ENCODE results near the gene PALD1. TPM values are rescaled to one million over a fixed set of nuclear protein-coding genes. Genes with fewer than 3 reads are reported as not detected.

The PALD1 gene
- total RNA-seq, 1 experiment from 2014 or later = 33.1 TPM

DNA sequence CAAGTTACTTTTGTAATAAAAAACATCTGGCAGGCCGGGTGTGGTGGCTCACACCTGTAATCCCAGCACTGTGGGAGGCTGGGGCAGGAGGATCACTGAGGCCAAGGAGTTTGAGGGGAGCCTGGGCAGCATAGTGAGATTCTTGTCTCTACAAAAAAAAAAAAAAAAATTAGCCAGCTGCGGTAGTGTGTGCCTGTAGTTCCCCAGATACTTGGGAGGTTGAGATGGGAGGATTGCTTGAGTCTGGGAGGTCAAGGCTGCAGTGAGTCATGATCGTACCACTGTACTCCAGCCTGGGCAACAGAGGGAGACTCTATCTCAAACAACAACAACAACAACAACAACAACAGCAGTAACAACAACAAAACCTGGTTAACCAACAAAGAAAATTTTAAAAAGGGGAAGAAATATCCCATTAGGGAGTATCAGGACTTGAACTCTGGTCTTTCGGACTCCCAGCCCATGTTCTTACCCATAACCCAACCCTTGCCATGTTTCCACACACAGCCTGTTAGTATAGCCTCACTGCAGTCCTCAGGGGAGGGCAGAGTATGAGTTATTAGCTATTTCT is 17.2 kb downstream of the PALD1 start:
- H4K20me1 ChIP-seq (ENCODE audit: insufficient read depth) = peaks cover 9% of the 10 kb centered on the region; the same call in 1 of the 2 replicates
- H3K79me2 ChIP-seq (ENCODE audit: insufficient read depth, low read length) = peaks cover 98% of the 10 kb centered on the region
- no peak overlapping the region for H3K4me3 ChIP-seq (replicated peaks in 1 of 2; ENCODE audit: low read depth in 1 of 2, low read length in 2 of 2)
- TF ChIP-seq ZNF274 (IDR thresholded peaks at IDR 0.05; ENCODE audit: low read depth, low read length) (no peak), REST (IDR thresholded peaks at IDR 0.05; ENCODE audit: low read depth) (no peak), CBX3 (IDR thresholded peaks at IDR 0.05; ENCODE audit: low read depth) (no peak), EZH2phosphoT487 (IDR thresholded peaks at IDR 0.05; ENCODE audit: borderline replicate concordance) (no peak), SIN3A (IDR thresholded peaks at IDR 0.05; ENCODE audit: low read depth) (no peak), SP1 (IDR thresholded peaks at IDR 0.05; ENCODE audit: low read depth) (no peak), SRF (IDR thresholded peaks at IDR 0.05; ENCODE audit: low read depth) (no peak), ZBTB33 (IDR thresholded peaks at IDR 0.05; ENCODE audit: extremely low read depth, insufficient replicate concordance, low read length) (no peak), ZFX (IDR thresholded peaks at IDR 0.05) (no peak), JUND (IDR thresholded peaks at IDR 0.05) (no peak), RAD21 (IDR thresholded peaks at IDR 0.05; ENCODE audit: low read depth) (no peak), EZH2 (IDR thresholded peaks at IDR 0.05) (no peak), MAX (IDR thresholded peaks at IDR 0.05) (no peak), TCF7L2 (IDR thresholded peaks at IDR 0.05; ENCODE audit: borderline replicate concordance, extremely low read depth, insufficient read depth, insufficient read length) (no peak), YY1 (IDR thresholded peaks at IDR 0.05; ENCODE audit: extremely low read depth, insufficient replicate concordance, low read depth, low read length) (no peak), FOSL1 (IDR thresholded peaks at IDR 0.05; ENCODE audit: low read depth) (no peak), EGR1 (IDR thresholded peaks at IDR 0.05; ENCODE audit: low read depth) (no peak)
- TF ChIP-seq, protein P1, sequence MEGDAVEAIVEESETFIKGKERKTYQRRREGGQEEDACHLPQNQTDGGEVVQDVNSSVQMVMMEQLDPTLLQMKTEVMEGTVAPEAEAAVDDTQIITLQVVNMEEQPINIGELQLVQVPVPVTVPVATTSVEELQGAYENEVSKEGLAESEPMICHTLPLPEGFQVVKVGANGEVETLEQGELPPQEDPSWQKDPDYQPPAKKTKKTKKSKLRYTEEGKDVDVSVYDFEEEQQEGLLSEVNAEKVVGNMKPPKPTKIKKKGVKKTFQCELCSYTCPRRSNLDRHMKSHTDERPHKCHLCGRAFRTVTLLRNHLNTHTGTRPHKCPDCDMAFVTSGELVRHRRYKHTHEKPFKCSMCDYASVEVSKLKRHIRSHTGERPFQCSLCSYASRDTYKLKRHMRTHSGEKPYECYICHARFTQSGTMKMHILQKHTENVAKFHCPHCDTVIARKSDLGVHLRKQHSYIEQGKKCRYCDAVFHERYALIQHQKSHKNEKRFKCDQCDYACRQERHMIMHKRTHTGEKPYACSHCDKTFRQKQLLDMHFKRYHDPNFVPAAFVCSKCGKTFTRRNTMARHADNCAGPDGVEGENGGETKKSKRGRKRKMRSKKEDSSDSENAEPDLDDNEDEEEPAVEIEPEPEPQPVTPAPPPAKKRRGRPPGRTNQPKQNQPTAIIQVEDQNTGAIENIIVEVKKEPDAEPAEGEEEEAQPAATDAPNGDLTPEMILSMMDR (IDR thresholded peaks at IDR 0.05 in 2 of 3, conservative IDR thresholded peaks at IDR 0.05 in 1 of 3; ENCODE audit: borderline replicate concordance in 1 of 3, insufficient read depth in 1 of 3, low read depth in 2 of 3, low read length in 2 of 3) = no peak
- TF ChIP-seq, protein P2, sequence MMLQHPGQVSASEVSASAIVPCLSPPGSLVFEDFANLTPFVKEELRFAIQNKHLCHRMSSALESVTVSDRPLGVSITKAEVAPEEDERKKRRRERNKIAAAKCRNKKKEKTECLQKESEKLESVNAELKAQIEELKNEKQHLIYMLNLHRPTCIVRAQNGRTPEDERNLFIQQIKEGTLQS (IDR thresholded peaks at IDR 0.05) = no peak
- no peak overlapping the region for H3K27ac ChIP-seq (ENCODE audit: low read depth, low read length)
- BruUV-seq (replicated peaks) = no TSS peak
- no peaks in the 10 kb centered on the region for H3K27me3 ChIP-seq (ENCODE audit: insufficient read depth, low read length)
- H3K9me3 ChIP-seq (ENCODE audit: control insufficient read depth in 1 of 2, insufficient read depth in 1 of 2, low read depth in 1 of 2, low read length in 2 of 2) = no peaks in the 10 kb centered on the region
- RAD21 ChIA-PET (ENCODE audit: low non-redundant PET in 1 of 2, low total read pairs in 2 of 2, uncharacterized antibody in 2 of 2, unreplicated experiment in 2 of 2) = no interaction called here
- POLR2A ChIA-PET = no interaction called here
- no peak for ATAC-seq
- H3K4me1 ChIP-seq (ENCODE audit: control insufficient read depth in 1 of 2, insufficient read depth in 2 of 2, low read length in 2 of 2) = peaks cover 0 to 8% of the 10 kb centered on the region in 2 experiments; a peak in 1 of 4 replicates
- no peak overlapping the region for H3K9ac ChIP-seq (ENCODE audit: low read length)
- no peaks in the 10 kb centered on the region; a peak in 1 of 4 replicates for H3K36me3 ChIP-seq (ENCODE audit: control insufficient read depth in 1 of 2, insufficient read depth in 2 of 2, low read length in 2 of 2)
- no peak overlapping the region for H3K4me2 ChIP-seq (ENCODE audit: low read length)
- no peak for DNase-seq (ENCODE audit: low read depth, low spot score)
- intact Hi-C loops (cut with micrococcal nuclease) = no loop called here
- H3K9me2 ChIP-seq (ENCODE audit: insufficient read depth) = no peaks in the 10 kb centered on the region
- CTCF ChIA-PET = no interaction called here
- no peak overlapping the region for H2AFZ ChIP-seq (ENCODE audit: low read depth, low read length, poor library complexity, severe bottlenecking)

Data from HCT116 (cell line).